A673 (cell line): ENCODE results near the gene SLC40A1.

Source experiments
- CTCF ChIP-seq: fragments of 300-800, 200-600 bp; sonication (generic); conservative IDR thresholded peaks from 2 replicates; pipeline ENCODE4 v1.5.1; 2017; ENCODE audit warnings: low read depth, mild to moderate bottlenecking, antibody characterized with exemption, low read length, moderate library complexity, mixed read lengths
- EZH2 ChIP-seq: fragments of 200-600 bp; sonication (generic); IDR thresholded peaks from 2 replicates; pipeline ENCODE4 v1.6.1; 2017; ENCODE audit warnings: borderline replicate concordance, low read depth, mild to moderate bottlenecking, mixed read lengths, antibody characterized with exemption, low read length; ENCODE audit not compliant: poor library complexity, severe bottlenecking

DNA sequence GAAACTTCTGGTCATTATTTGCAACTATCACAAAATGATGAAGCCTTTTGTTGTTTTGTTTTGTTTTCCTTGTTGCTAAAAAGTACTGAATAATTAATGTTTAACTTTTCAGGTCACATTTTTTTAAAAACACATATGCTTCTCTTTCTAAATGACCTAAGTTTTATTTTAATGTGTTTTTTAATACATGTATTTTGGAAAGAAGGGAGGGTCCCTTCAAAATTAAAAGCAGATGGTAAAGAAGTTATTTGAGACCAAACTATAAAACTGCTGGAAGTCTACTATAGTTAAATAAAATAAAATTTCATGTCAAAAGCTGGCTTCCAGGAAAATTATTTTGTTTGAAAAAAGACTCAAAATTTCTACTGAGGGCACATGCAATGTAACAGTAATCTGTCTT, 41.2 kb upstream of the SLC40A1 start:
- TF ChIP-seq CTCF = no peak
- TF ChIP-seq EZH2 = no peak
